GM10248 (cell line): Measurements from ENCODE around the gene SLC25A22.

Experiments used
- CTCF ChIA-PET: fragments of 300-600 bp; sonication (Branson Sonifier 250); formaldehyde crosslinking; extraction: SDS; loops from one replicate; lab custom pipeline; 2021; ENCODE audit warnings: antibody characterized with exemption; lab: Yijun Ruan, JAX
- POLR2A ChIA-PET: fragments of 350-650 bp; sonication (Branson Sonifier 250); formaldehyde crosslinking; extraction: SDS; loops from one replicate; lab custom pipeline; 2020; ENCODE audit warnings: antibody characterized with exemption; lab: Yijun Ruan, JAX
- DNase-seq: peaks from one replicate; pipeline ENCODE4 v3.0.0; 2012; ENCODE audit errors: extremely low spot score
- CTCF ChIP-seq: IDR thresholded peaks from 2 replicates; pipeline ENCODE4 v1.5.1; 2012; ENCODE audit warnings: mild to moderate bottlenecking, low read depth; ENCODE audit errors: extremely low read depth, missing control alignments, control extremely low read depth

SLC25A22 gene

GRCh38 chr11:813072-813455 is 15.0 kb upstream of the SLC25A22 start:
- TF ChIP-seq CTCF, result no peak
- DNase-seq, result no peak
- POLR2A ChIA-PET, result no interaction called here
- CTCF ChIA-PET, result interaction anchor here (0.7 to 1.7 kb wide), 2 partner anchors 10 to 29 kb away, joined by 3 to 4 read pairs; partner anchors contain the start of genes POLR2L and TSPAN4

- no peak for DNase-seq
- POLR2A ChIA-PET, result no interaction called here
- CTCF ChIA-PET, result interaction anchor here (1.7 to 1.9 kb wide), 2 partner anchors 7 to 30 kb away, joined by 4 to 8 read pairs; partner anchors contain the start of genes PNPLA2, POLR2L and TSPAN4
- no peak for TF ChIP-seq CTCF
Observed at GRCh38 chr11:812390-812789, 14.3 kb upstream of the SLC25A22 start.

GRCh38 chr11:811446-812245 is 13.6 kb upstream of the SLC25A22 start:
- DNase-seq, result no peak
- TF ChIP-seq CTCF, result no peak
- ChIA-PET POLR2A (no interaction called here), CTCF (interaction anchor here (0.6 to 1.9 kb wide), 5 partner anchors 8 to 1720 kb away, joined by 3 to 8 read pairs (median 3); partner anchors contain the start of genes PNPLA2, POLR2L and TSPAN4)

GRCh38 chr11:810040-810567 is 12.0 kb upstream of the SLC25A22 start:
- TF ChIP-seq CTCF, result no peak
- DNase-seq, result no peak
- ChIA-PET POLR2A (interaction anchor here (1.0 to 1.6 kb wide), 2 partner anchors 9 kb away, joined by 8 to 13 read pairs; partner anchors contain the start of gene PNPLA2), CTCF (interaction anchor here (1.9 to 2.0 kb wide), 2 partner anchors 9 to 11 kb away, joined by 6 to 8 read pairs; partner anchors contain the start of gene PNPLA2)

GRCh38 chr11:809287-810039 is 11.4 kb upstream of the SLC25A22 start, which contains the start of gene RPLP2:
Gene RPLP2, plus strand, starts transcription at chr11:809967. Its CDS starts 268 bp downstream, at chr11:810235.
- no peak for TF ChIP-seq CTCF
- ChIA-PET CTCF (interaction anchor here (1.6 to 2.0 kb wide), 3 partner anchors 10 to 22 kb away, joined by 3 to 10 read pairs (median 6); no protein-coding TSS in a partner anchor), POLR2A (interaction anchor here (0.8 to 1.6 kb wide), 3 partner anchors 10 to 21 kb away, joined by 3 to 13 read pairs (median 3); partner anchors contain the start of gene PNPLA2)
- peak; percentile 97 for DNase-seq
